OCI-LY1 (cell line): ENCODE results near the gene IL24.

Experiments
- EZH2 ChIP-seq: fragments of 200-600 bp; sonication (generic), shearing (Covaris generic); IDR thresholded peaks from 2 replicates; pipeline ENCODE4 v1.8.0; 2017; ENCODE audit warnings: borderline replicate concordance, mixed run types, mild to moderate bottlenecking, antibody characterized with exemption, low read length, moderate library complexity, mixed read lengths
- TF ChIP-seq, protein P1 (sequence below): fragments of 200-600 bp; sonication (generic), shearing (Covaris generic); IDR thresholded peaks from 2 replicates; pipeline ENCODE4 v1.5.1; 2017; ENCODE audit warnings: mild to moderate bottlenecking, antibody characterized with exemption, low read length, moderate library complexity, mixed read lengths

DNA sequence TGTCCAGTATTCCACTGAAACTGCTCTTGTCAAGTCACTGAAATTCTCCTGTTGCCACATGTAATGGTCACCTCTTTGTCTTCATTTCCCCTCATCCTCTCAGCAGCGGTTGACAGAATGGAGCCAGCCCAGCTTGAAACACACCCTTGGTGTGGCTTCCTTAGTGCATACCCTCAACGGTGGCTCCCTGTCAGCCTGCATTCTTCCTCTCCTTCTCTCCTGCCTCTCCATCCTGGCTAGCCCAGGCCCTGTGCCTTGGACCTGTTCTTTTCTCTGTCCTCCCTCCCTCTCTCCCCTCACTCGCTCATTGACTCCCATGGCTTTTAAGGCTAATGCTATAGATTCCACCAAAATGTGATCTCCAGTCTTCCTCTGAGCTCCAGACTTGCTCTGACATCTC is 20.8 kb downstream of the IL24 start:
- TF ChIP-seq, protein P1, sequence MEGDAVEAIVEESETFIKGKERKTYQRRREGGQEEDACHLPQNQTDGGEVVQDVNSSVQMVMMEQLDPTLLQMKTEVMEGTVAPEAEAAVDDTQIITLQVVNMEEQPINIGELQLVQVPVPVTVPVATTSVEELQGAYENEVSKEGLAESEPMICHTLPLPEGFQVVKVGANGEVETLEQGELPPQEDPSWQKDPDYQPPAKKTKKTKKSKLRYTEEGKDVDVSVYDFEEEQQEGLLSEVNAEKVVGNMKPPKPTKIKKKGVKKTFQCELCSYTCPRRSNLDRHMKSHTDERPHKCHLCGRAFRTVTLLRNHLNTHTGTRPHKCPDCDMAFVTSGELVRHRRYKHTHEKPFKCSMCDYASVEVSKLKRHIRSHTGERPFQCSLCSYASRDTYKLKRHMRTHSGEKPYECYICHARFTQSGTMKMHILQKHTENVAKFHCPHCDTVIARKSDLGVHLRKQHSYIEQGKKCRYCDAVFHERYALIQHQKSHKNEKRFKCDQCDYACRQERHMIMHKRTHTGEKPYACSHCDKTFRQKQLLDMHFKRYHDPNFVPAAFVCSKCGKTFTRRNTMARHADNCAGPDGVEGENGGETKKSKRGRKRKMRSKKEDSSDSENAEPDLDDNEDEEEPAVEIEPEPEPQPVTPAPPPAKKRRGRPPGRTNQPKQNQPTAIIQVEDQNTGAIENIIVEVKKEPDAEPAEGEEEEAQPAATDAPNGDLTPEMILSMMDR, result no peak
- TF ChIP-seq EZH2, result no peak
